AG09309 (cell line): Measurements from ENCODE around the gene SYTL1.

Experiments used
- DNase-seq: peaks from one replicate; pipeline ENCODE4 v3.0.0-alpha.2; 2010; ENCODE audit warnings: low read depth
- H3K4me3 ChIP-seq: 2 replicates; pipeline ENCODE4 v1.5.1; 2011; ENCODE audit warnings: mild to moderate bottlenecking, low read depth, low read length, moderate library complexity; ENCODE audit not compliant: control insufficient read depth
- TF ChIP-seq, protein P1 (sequence below): IDR thresholded peaks from 2 replicates; pipeline ENCODE4 v1.5.1; 2011; ENCODE audit warnings: mild to moderate bottlenecking, low read depth, low read length, inconsistent platforms; ENCODE audit not compliant: insufficient read depth, control insufficient read depth; ENCODE audit errors: missing control alignments

The SYTL1 gene

DNA sequence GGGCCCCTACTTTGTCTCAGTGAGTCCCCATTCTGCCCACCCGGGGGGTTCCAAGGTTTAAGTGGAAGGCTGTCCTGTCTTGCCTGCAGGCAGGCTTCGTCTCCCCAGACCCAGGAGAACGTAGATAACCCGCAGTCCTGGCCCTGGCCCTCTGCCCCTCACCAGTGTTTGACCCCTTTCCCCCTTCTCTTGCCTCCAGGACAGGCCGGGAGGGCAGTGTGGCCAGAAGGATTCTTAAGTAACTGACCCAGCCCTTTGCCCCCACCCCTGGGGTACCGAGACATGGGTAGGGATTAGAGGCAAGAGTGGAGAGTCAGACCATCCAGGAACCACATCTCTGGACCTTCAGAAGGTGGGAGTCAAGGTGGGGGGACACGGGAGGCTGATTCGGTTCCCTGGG lies 11.0 kb upstream of the SYTL1 start:
- no peak for DNase-seq
- no peak overlapping the region for H3K4me3 ChIP-seq
- TF ChIP-seq, protein P1, sequence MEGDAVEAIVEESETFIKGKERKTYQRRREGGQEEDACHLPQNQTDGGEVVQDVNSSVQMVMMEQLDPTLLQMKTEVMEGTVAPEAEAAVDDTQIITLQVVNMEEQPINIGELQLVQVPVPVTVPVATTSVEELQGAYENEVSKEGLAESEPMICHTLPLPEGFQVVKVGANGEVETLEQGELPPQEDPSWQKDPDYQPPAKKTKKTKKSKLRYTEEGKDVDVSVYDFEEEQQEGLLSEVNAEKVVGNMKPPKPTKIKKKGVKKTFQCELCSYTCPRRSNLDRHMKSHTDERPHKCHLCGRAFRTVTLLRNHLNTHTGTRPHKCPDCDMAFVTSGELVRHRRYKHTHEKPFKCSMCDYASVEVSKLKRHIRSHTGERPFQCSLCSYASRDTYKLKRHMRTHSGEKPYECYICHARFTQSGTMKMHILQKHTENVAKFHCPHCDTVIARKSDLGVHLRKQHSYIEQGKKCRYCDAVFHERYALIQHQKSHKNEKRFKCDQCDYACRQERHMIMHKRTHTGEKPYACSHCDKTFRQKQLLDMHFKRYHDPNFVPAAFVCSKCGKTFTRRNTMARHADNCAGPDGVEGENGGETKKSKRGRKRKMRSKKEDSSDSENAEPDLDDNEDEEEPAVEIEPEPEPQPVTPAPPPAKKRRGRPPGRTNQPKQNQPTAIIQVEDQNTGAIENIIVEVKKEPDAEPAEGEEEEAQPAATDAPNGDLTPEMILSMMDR = no peak

DNA sequence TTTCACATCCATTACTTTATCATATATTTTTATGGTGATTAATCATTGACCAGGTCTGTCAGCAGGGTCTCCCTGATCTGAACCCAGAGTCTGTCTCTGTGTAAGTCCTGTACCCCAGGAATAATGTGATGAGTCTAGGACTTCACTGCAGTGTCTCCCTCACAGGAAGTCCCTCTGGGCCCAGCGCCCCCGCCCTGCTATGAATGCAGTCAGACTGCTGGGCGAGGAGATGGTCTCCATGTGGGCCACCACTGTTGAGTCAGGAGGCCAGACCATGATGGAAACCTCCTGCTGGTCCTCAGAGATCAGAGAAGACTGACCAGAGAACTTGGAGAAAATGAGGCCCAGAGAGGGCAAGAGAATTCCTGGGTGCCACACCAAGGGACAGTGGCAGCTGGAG lies 10.4 kb upstream of the SYTL1 start:
- TF ChIP-seq, protein P1 = no peak
- DNase-seq = no peak
- H3K4me3 ChIP-seq = no peak overlapping the region

DNA sequence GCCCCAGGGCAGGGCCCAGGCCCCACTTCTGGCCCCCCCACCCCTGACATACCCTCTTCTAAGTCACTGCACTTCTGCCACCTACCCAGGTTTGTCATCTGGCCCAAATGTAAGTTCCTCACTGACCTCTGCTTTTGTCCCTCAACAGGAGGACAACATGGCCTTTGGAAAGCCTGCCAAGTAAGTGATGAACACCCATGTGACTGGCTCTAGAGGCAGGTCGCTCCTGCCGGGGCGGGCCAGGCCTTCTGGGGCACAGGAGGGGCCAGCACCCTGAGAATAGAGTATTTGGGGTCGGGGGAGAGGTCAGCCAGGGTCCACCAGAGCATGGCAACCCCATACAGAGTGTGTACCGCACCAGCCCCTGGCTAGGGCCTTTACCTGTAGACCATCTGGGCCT lies 9.9 kb upstream of the SYTL1 start:
- TF ChIP-seq, protein P1 = no peak
- no peak for DNase-seq
- no peak overlapping the region for H3K4me3 ChIP-seq

DNA sequence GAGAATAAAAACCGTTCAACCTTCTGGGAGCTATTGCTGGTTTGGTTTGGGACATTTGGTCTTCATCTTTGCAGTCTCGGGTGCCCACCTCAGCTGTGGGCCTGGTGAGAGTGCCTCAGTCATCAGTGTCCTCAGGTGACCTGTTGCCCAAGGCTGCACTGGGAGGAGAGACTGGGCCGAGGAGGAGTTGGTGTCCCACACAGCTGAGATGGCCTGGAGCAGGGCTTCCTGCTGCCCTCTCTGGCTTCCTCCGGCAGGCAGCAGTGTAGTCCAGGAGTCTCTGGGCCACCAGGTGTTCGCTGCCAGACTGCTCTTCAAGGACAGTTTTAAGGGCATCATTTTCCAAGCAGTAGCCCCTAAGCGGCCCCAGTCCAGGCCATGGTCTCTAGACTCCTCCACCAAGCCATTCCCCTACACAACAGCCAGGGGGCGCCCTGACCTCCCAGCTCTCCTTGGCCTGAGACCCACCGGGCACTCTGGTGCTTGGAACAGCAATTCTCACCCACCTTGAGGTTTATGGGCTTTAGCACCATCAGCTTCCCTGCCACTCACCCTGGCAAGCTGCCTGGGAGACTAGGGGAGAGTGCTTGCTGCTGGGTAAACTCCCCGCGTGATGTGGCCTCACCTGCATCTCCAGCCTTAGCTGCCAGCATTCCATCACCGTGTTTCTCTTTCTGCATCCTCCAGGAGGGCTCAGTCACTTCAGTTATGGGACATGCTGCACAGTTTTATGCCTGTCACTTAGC lies 9.1 kb upstream of the SYTL1 start:
- TF ChIP-seq, protein P1 = peak; percentile 90
- no peak overlapping the region for H3K4me3 ChIP-seq
- no peak for DNase-seq

DNA sequence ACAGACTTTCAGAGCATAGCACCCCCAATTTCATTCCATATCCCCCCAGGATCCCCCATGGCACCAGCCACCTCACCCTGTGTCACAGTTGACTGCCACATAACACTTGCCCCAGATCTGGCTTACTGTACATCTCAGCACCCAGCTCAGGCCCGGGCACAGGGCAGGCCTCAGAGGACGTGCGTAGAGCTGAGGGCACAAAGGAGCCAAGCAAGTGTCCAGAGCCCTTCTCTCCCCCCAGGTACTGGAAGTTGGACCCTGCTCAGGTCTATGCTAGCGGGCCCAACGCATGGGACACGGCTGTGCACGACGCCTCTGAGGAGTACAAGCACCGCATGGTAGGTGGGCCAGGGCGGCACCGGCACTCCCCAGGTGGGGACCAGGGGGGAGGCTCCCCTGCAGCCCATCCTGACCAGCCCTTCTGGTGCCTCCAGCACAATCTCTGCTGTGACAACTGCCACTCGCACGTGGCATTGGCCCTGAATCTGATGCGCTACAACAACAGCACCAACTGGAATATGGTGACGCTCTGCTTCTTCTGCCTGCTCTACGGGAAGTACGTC lies 8.0 kb upstream of the SYTL1 start:
- H3K4me3 ChIP-seq = no peak overlapping the region
- no peak for DNase-seq
- TF ChIP-seq, protein P1 = no peak

DNA sequence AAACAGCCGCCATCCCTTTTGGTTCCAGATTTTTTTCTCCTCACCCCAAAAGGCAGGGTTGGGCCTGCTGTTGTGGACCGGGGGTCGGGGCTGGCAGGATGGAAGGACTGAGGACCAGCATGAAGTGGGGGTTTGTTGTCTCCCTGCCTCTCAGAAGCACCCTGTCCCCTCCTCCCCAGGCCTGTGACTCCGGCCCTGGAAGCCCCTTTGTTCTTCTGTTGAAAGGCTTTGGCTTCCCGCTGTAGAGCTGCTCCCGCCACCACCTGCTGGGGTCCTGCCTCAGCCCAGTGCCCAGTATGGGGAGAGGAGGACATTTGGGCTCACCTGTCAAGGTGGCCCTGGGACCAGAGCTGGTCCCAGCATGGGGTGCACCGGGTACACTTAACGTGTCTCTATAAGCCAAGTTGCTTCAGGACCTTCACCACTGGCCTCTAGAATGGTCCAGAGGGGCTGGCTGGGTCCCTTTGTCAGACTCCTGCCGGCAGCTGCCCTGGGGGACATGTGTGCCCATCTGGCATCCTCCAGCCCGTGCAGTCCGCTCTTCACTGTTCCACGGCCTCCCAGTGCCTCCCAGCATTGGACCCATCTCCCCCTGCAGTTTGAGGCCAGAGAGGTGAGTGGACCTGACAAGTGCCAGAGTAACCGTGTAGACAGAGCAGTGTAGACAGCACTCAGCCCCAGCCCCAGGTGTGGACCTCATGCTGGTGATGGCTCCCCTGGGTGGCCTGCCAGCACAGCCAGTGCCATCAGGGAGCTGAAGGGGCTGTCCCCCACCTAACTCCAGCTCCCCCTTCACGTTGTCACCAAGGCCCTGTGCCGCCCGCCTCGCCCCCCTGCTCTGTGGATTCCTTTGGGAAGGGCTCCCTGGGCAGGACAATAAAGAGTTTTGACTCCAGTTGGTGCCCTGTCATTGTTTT lies 6.1 kb upstream of the SYTL1 start:
- TF ChIP-seq, protein P1 = no peak
- no peak overlapping the region for H3K4me3 ChIP-seq
- no peak for DNase-seq
